Fibroblast of peridontal ligament (primary cell): Measurements from ENCODE around the gene RASSF7.
"Not testable (repeated sequence)": the region's sequence is repeated elsewhere in the genome, so short reads cannot be mapped to it uniquely, and the experiment has no call there.

ENCODE experiments used
- DNase-seq: peaks from one replicate; pipeline ENCODE4 v3.0.0-alpha.2; 2010; ENCODE audit errors: extremely low read depth

Gene RASSF7

GRCh38 chr11:560305-561147, at the start of gene RASSF7, which contains the start of gene LMNTD2:
TSS of gene RASSF7 (plus strand) at chr11:560970. CDS start at chr11:561769, 799 bp downstream.
TSS of gene LMNTD2 (minus strand) at chr11:560738. CDS start at chr11:560716, 22 bp downstream.
- peak; percentile 47 for DNase-seq

- no peak for DNase-seq
Observed at GRCh38 chr11:512761-513595, 47.8 kb upstream of the RASSF7 start.

- no peak for DNase-seq
Observed at GRCh38 chr11:514606-515005, 46.2 kb upstream of the RASSF7 start.

GRCh38 chr11:515131-515530, 45.6 kb upstream of the RASSF7 start:
- DNase-seq, result no peak

- DNase-seq, result no peak
Observed at GRCh38 chr11:516400-516799, 44.4 kb upstream of the RASSF7 start.

- DNase-seq, result not testable (repeated sequence)
Observed at GRCh38 chr11:516918-517685, 43.7 kb upstream of the RASSF7 start.

GRCh38 chr11:518463-519202, 42.1 kb upstream of the RASSF7 start:
- peak; percentile 91 for DNase-seq

- DNase-seq, result no peak
Observed at GRCh38 chr11:520428-521176, 40.2 kb upstream of the RASSF7 start.

GRCh38 chr11:521177-521688, 39.5 kb upstream of the RASSF7 start:
- DNase-seq, result no peak

GRCh38 chr11:526192-526591, 34.6 kb upstream of the RASSF7 start:
- no peak for DNase-seq

- DNase-seq, result no peak
Observed at GRCh38 chr11:528166-528814, 32.5 kb upstream of the RASSF7 start.

GRCh38 chr11:528815-529727, 31.7 kb upstream of the RASSF7 start:
- no peak for DNase-seq

GRCh38 chr11:529728-530411, 30.9 kb upstream of the RASSF7 start:
- DNase-seq, result no peak

- DNase-seq, result no peak
Observed at GRCh38 chr11:530960-531831, 29.6 kb upstream of the RASSF7 start.

GRCh38 chr11:531919-532526, 28.7 kb upstream of the RASSF7 start:
- DNase-seq, result no peak

- no peak for DNase-seq
Observed at GRCh38 chr11:532527-532985, 28.2 kb upstream of the RASSF7 start.
